Right ventricle myocardium inferior (tissue), 1 donor: ENCODE results near the gene BFAR. TPM values are rescaled to one million over a fixed set of nuclear protein-coding genes. Genes with fewer than 3 reads are reported as not detected.

Experiments
- ATAC-seq: fragments of 200-7000 bp; cut with Tn5 transposase; one replicate; pipeline ENCODE4 v1.9.1; 2020; ENCODE audit warnings: mild to moderate bottlenecking, moderate library complexity
- DNase-seq: peaks from one replicate; pipeline ENCODE4 v3.0.0; 2021; ENCODE audit errors: missing footprints
- intact Hi-C: fragments of 100-400 bp; cut with DNase I; formaldehyde crosslinking; loops from one replicate; pipeline ENCODE4 v1.11.0; 2022
- long read RNA-seq: library from polyadenylated mRNA; unstranded; transcript quantifications from one replicate; pipeline ENCODE4 v2.0.0, GENCODE V29; 2021
- total RNA-seq: library from RNA; stranded (reverse); fragmentation: NEBNext Ultra II Directional; extraction: Animal tissue kit (Norgen Biotek cat#: 25700); gene quantifications from one replicate; pipeline ENCODE4 v1.2.1, GENCODE V29; 2021
- donor health status: DM: no; HTN: yes; CAD: no; lungs with severe emphysema.

BFAR gene, protein sequence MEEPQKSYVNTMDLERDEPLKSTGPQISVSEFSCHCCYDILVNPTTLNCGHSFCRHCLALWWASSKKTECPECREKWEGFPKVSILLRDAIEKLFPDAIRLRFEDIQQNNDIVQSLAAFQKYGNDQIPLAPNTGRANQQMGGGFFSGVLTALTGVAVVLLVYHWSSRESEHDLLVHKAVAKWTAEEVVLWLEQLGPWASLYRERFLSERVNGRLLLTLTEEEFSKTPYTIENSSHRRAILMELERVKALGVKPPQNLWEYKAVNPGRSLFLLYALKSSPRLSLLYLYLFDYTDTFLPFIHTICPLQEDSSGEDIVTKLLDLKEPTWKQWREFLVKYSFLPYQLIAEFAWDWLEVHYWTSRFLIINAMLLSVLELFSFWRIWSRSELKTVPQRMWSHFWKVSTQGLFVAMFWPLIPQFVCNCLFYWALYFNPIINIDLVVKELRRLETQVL
- total RNA-seq, result 26.0 TPM
- long read RNA-seq, transcript BFAR-201 (8 exons, 3,039 nt), result major isoform, 19 of 24 reads
- long read RNA-seq, partial matches to known transcripts, result 0 of 24 reads
- long read RNA-seq, other reads (novel, unspliced or antisense), result 2 of 24 reads

GRCh38 chr16:14632693-14633569, at the start of gene BFAR:
Gene BFAR (plus strand): TSS chr16:14632951. CDS start chr16:14644347, 11,396 bp downstream.
- ATAC-seq (peak; percentile 96), DNase-seq (peak; percentile 100)
- intact Hi-C loops, result loop anchor here (10.0 kb wide), 1 partner anchor 708 kb away; the partner anchor contains the start of gene ERCC4

DNA sequence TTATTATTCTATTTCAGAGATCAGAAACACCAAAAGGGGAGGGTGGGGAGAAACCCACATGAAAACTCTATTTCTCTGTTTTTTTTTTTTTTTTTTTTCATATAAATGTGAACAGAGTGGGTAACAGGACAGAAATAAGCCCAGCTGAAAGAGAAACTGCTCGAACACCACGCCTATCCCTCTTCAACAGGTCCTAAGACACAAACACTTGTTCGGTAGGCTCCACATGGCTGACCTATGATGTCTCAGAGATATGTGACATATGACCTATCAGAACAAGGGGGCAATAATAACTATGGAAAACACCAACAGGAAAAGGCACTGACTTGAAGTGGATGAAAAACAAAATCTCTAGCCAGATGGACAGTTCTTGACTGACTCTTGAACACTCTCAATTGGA, 47.5 kb upstream of the BFAR start:
- intact Hi-C loops, result no loop called here
- ATAC-seq (no peak), DNase-seq (no peak)

DNA sequence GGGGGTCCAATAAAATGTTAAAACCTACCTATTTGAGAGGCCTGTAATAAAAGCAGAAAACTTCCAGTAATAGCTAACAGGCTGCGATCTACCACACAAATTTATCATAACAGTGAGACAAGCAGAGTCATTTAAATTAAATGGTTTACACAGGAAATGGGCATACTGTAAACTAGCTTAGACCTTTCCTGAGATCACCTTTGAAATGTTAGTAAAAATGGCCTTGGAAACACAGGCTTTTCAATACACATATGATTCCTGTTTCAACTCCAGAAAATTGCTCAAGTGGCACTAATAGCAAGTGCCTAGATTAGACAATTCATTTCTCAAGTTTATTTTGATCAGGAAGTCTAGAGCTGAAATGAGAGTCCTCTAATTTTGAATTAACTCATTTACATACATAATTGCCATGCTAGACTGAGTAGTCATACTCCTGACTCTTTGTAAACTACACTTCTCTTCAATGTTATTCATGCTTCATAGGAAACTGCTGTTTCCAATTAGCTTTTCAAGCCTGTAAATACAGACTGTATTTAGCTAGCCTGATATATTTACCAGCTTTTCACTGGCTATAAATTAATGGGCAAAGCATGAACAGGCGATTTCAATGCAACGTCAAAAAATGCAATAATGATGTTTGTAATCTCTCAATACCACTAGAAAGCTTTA, 46.0 kb upstream of the BFAR start:
- ATAC-seq, result no peak
- DNase-seq, result no peak
- intact Hi-C loops, result no loop called here

- intact Hi-C loops, result no loop called here
- ATAC-seq (no peak), DNase-seq (no peak)
These were observed 32.6 kb upstream of the BFAR start for GRCh38 chr16:14600164-14600563.

DNA sequence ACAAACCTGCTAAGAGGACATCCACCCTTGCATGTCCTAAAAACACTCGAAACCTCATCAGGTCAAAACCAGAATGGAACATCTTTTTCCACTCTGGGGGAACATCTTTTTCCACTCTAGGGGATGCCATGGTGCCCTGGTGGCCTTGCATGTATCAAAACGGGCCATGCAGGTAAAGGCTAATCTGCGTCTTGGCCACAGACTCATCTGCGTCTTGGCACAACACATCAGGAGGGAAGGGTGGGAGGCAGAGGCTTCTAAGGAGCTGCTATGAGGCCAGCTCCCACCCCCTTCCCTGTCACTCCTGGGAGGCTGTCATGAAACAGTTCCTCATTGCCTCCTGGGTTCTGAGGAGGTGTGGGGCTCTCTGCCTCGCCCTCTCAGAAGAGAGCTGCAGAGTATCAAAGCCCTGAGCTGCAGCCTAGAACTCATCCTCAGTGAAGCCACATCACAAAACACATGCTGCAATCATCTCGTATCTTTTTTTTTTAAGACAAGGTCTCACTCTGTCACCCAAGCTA, 30.2 kb upstream of the BFAR start:
- ATAC-seq, result no peak
- DNase-seq, result no peak
- intact Hi-C loops, result no loop called here

DNA sequence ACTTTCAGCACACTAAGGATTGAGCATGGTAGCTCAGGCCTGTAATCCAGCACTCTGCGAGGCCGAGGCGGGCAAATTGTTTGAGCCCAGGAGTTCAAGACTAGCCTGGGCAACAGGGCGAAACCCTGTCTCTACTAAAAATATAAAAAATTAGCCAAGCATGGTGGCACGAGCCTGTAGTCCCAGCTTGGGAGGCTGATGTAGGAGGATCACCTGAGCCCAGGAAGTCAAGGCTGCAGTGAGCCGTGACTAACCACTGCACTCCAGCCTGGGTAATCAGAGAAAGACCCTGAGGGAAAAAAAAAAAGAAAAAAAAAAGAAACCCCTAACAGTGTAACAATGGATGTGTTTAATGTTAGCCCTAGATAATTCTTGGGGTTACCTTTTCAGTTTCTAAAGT, 26.6 kb upstream of the BFAR start:
- DNase-seq (no peak), ATAC-seq (no peak)
- intact Hi-C loops, result no loop called here

DNA sequence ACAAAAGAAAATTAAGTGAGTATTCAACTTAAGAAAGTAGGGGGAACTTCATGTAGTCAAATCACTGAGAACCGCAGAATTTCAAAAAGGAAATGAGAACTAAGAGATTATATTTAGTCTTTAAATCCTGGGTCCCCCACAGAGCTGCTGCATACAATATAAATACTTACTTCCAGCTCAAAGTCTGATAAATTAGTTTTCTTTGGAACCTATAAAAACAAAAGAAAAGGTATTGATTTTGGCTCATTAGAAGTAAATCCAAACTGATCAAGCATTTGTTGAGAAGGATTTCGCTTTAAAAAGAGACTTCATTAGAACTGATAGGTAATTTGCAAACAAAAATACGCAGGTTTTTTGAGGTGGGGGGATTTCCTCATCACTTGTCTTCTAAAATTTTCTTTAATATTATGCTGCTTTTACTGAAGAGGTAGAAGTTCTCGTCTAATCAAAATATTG, 24.6 kb upstream of the BFAR start:
- DNase-seq (no peak), ATAC-seq (no peak)
- intact Hi-C loops, result no loop called here

DNA sequence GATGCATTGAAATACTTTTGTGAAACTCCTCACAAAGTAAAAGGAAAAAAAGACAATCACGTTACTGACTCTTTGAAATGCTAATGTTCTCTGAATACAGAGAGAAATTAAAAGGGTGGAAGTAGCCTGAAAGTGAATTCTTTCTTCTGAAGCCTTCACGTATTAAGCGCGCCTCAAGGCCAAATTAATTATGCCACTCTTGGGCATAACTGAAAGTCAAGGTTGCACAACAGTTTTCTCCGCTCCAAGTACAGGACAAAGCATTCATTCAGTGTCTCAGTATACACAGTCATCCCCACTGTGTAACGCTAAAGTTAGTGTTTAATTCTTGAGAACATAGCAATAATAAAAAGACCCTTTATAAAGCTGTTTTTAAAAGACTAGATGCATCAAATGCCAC, 24.1 kb upstream of the BFAR start:
- no peak for DNase-seq
- intact Hi-C loops, result no loop called here

DNA sequence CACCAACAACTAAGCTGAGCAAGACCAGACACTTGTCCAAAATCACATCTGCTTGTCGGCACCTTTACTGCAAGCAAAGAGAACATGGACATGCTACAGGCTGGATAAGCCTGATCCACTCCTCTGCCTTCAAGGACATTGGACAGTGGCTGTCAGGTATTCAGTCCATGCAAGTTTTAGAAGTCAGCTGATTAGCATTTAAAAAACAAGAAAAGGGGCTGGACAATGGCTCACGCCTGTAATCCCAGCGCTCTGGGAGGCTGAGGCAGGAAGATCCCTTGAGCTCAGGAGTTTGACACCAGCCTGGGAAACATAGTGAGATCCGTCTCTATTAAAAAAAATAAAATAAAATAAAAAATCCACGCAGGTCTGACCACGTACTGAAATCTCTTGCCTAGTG, 23.0 kb upstream of the BFAR start:
- DNase-seq (no peak), ATAC-seq (no peak)
- intact Hi-C loops, result no loop called here

More for the DNA sequence above, 24.1 kb upstream of the BFAR start:
- ATAC-seq, result no peak

DNA sequence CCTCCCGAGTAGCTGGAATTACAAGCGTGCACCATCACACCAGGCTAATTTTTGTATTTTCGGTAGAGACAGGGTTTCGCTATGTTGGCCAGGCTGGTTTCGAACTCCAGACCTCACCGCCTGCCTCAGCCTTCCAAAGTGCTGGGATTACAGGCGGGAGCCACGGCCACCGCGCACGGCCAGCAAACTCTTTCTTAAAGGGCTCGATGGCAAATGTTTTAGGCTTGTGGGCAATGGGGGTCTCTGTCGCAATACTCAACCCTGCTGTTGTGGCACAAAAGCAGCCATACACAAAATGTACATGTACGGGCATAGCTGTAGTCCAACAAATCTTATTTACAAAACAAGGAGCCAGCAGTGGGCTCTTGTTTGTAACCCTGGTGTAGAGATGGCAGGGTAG, 21.1 kb upstream of the BFAR start:
- ATAC-seq, result no peak

GRCh38 chr16:14613991-14614390, 18.8 kb upstream of the BFAR start:
- no peak for DNase-seq
- ATAC-seq, result no peak
- intact Hi-C loops, result no loop called here

More for the DNA sequence above, 21.1 kb upstream of the BFAR start:
- no peak for DNase-seq
- intact Hi-C loops, result no loop called here

- intact Hi-C loops, result no loop called here
- DNase-seq (no peak), ATAC-seq (no peak)
These were observed 16.5 kb upstream of the BFAR start for GRCh38 chr16:14616280-14616679.

GRCh38 chr16:14618566-14618965, 14.2 kb upstream of the BFAR start:
- intact Hi-C loops, result no loop called here
- DNase-seq (no peak), ATAC-seq (no peak)

DNA sequence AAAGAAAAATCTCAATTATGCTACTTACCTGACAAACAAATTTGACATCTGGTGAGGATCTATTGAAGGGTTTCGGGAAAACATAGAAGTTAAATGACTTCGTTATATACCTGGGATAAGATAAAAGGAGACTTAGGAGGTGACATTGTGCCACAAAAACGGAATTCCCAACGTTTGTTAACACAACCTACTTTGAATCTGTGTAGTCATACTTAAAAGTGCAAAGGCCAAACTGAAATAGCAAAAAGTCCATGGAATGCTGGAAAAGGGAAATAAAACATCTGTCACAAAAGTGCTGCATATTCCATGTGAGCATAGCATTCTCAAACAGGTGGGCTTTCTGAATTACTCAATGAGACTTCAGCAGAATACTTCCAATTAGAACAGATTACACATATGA, 5.7 kb upstream of the BFAR start:
- no peak for DNase-seq
- ATAC-seq, result no peak
- intact Hi-C loops, result no loop called here

- intact Hi-C loops, result no loop called here
These were observed 3.7 kb upstream of the BFAR start for GRCh38 chr16:14628806-14629611.

GRCh38 chr16:14629612-14629918, 3.2 kb upstream of the BFAR start:
- ATAC-seq (no peak), DNase-seq (no peak)
- intact Hi-C loops, result no loop called here

More at GRCh38 chr16:14628806-14629611, 3.7 kb upstream of the BFAR start:
- DNase-seq (no peak), ATAC-seq (no peak)

GRCh38 chr16:14629919-14630619, 2.7 kb upstream of the BFAR start, which contains the start of gene PARN:
Gene PARN (minus strand): TSS chr16:14630260. CDS start chr16:14630125, 135 bp downstream.
- peak; percentile 97 for DNase-seq
- ATAC-seq, result peak; percentile 85
- intact Hi-C loops, result loop anchor here (10.0 kb wide), 1 partner anchor 705 kb away; the partner anchor contains the start of gene ERCC4
